Measurements from ENCODE around the gene HSPG2. TPM values are rescaled to one million over a fixed set of nuclear protein-coding genes. Genes with fewer than 3 reads are reported as not detected.
A peak's percentile ranks its signal among the peaks of the same experiment; 100 is the strongest.

HSPG2 gene
- total RNA-seq, 1 experiment from 2014 or later, result 35.1 TPM

DNA sequence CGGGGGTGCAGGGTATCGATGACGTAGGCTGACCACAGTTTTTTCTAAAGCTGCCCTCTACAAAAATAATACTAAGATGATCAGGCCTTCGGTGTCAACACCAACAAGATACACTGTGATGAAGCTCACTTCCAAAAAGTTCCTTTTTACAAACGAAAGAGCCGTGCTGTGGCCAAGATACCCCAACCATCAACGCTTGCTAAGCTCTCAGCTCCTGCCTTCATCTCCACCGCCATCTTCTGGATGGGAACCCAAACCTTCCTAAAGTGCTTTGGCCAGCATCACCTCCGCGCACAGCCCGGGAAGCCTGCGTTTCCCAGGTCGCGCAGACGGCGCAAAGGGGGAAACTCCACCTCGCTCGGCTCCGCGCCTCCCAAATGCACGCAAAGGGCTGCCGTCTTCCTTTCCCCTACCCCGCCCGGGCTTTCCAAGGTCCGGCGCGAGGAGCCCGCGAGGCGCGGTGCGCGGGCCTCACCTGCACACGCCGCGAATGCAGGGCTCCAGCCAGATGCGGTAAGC, 154.7 kb downstream of the HSPG2 start:
- Histone ChIP-seq H3K27me3 (ENCODE audit: low read length) (no peaks in the 10 kb centered on the region), H3K9ac (ENCODE audit: low read length) (peak overlapping the region; percentile 99), H3K27ac (ENCODE audit: low read length) (peak overlapping the region; percentile 99), H3K79me2 (ENCODE audit: low read length) (peaks cover 54% of the 10 kb centered on the region), H3K36me3 (ENCODE audit: low read depth, low read length) (peaks cover 3% of the 10 kb centered on the region; the same call in 1 of the 2 replicates), H4K20me1 (ENCODE audit: low read length) (peaks cover 23% of the 10 kb centered on the region), H2AFZ (ENCODE audit: low read length) (peak overlapping the region; percentile 98), H3K4me1 (ENCODE audit: insufficient read depth, low read length) (peaks cover 26% of the 10 kb centered on the region), H3K4me2 (ENCODE audit: low read length) (peak overlapping the region; percentile 100), H3F3A (ENCODE audit: low read length, unreplicated experiment) (no peaks in the 10 kb centered on the region), H3K9me2 (replicated peaks; ENCODE audit: low read length) (no peaks in the 10 kb centered on the region), H3K9me3 (ENCODE audit: low read length) (no peaks in the 10 kb centered on the region), H3K4me3 (ENCODE audit: low read length) (peak overlapping the region; percentile 86)
- DNase-seq (peak; percentile 47), ATAC-seq (peak; percentile 21)
- no peak for TF ChIP-seq EZH2phosphoT487 (IDR thresholded peaks at IDR 0.05; ENCODE audit: borderline replicate concordance, low read length)
- TF ChIP-seq, protein P1, sequence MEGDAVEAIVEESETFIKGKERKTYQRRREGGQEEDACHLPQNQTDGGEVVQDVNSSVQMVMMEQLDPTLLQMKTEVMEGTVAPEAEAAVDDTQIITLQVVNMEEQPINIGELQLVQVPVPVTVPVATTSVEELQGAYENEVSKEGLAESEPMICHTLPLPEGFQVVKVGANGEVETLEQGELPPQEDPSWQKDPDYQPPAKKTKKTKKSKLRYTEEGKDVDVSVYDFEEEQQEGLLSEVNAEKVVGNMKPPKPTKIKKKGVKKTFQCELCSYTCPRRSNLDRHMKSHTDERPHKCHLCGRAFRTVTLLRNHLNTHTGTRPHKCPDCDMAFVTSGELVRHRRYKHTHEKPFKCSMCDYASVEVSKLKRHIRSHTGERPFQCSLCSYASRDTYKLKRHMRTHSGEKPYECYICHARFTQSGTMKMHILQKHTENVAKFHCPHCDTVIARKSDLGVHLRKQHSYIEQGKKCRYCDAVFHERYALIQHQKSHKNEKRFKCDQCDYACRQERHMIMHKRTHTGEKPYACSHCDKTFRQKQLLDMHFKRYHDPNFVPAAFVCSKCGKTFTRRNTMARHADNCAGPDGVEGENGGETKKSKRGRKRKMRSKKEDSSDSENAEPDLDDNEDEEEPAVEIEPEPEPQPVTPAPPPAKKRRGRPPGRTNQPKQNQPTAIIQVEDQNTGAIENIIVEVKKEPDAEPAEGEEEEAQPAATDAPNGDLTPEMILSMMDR (conservative IDR thresholded peaks at IDR 0.05; ENCODE audit: low read depth, low read length), result peak; percentile 35; the same call in 1 of the 2 replicates
- ChIA-PET CTCF (interaction anchor here (0.5 kb wide), 2 partner anchors 31 to 38 kb away, joined by 4 read pairs; no protein-coding TSS in a partner anchor), POLR2A (ENCODE audit: unreplicated experiment) (interaction anchor here (0.5 to 0.6 kb wide), 2 partner anchors 12 to 190 kb away, joined by 9 to 15 read pairs; no protein-coding TSS in a partner anchor)
- intact Hi-C loops (cut with micrococcal nuclease), result loop anchor here (2.0 to 10.0 kb wide), 3 partner anchors 34 to 182 kb away; partner anchors contain the start of gene HSPG2
- BruUV-seq (replicated peaks), result no TSS peak

DNA sequence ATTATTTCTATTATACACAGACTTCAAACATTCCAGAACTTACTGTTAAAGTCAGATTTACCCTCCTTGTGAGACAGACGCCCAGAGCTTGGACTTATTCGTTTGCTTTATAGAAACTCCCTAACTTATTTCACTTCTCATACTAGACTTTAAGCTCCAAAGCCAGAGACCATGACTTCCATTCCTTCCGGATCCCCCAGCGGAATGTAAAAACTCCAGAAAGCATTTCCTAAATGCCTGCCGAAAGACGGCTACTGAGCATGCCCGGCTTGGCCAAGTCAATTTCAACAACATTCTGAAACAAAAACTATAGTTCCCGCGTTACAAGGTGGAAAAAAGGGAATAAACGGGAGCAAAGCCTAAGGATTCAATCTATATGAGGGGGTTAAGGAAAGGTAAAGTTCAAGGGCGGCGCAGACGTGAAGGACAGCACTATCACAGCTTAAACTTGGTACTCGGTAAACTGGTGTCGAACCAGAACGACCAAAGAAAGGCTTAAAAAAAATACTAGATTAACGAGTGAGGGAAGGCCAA, 155.2 kb downstream of the HSPG2 start:
- peak overlapping the region; percentile 99 for H3K27ac ChIP-seq (ENCODE audit: low read length)
- peak overlapping the region; percentile 100 for H3K4me2 ChIP-seq (ENCODE audit: low read length)
- H3K9ac ChIP-seq (ENCODE audit: low read length), result peak overlapping the region; percentile 99
- CTCF ChIA-PET, result interaction anchor here (0.5 kb wide), 2 partner anchors 31 to 37 kb away, joined by 4 read pairs; no protein-coding TSS in a partner anchor
- intact Hi-C loops (cut with micrococcal nuclease), result loop anchor here (2.0 to 10.0 kb wide), 3 partner anchors 35 to 183 kb away; partner anchors contain the start of gene HSPG2
- H3F3A ChIP-seq (ENCODE audit: low read length, unreplicated experiment), result no peaks in the 10 kb centered on the region
- TF ChIP-seq, protein P1 (conservative IDR thresholded peaks at IDR 0.05; ENCODE audit: low read depth, low read length), result no peak
- TF ChIP-seq EZH2phosphoT487 (IDR thresholded peaks at IDR 0.05; ENCODE audit: borderline replicate concordance, low read length) (no peak), EZH2 (IDR thresholded peaks at IDR 0.05; ENCODE audit: low read length, unreplicated experiment) (no peak)
- BruUV-seq (replicated peaks), result TSS peak; percentile 54
- peaks cover 26% of the 10 kb centered on the region for H3K4me1 ChIP-seq (ENCODE audit: insufficient read depth, low read length)
- peak overlapping the region; percentile 98 for H2AFZ ChIP-seq (ENCODE audit: low read length)
- peak overlapping the region; percentile 86 for H3K4me3 ChIP-seq (ENCODE audit: low read length)
- POLR2A ChIA-PET (ENCODE audit: unreplicated experiment), result interaction anchor here (0.5 to 0.6 kb wide), 2 partner anchors 11 to 191 kb away, joined by 9 to 15 read pairs; no protein-coding TSS in a partner anchor
- DNase-seq (peak; percentile 34), ATAC-seq (no peak)
- H3K79me2 ChIP-seq (ENCODE audit: low read length), result peaks cover 59% of the 10 kb centered on the region
- H3K36me3 ChIP-seq (ENCODE audit: low read depth, low read length), result 0 out of 2 replicates have a peak, but pooled peaks cover 3% of the 10 kb centered on the region
- H3K9me3 ChIP-seq (ENCODE audit: low read length), result no peaks in the 10 kb centered on the region
- no peaks in the 10 kb centered on the region for H3K9me2 ChIP-seq (replicated peaks; ENCODE audit: low read length)
- H3K27me3 ChIP-seq (ENCODE audit: low read length), result no peaks in the 10 kb centered on the region
- peaks cover 28% of the 10 kb centered on the region for H4K20me1 ChIP-seq (ENCODE audit: low read length)

Measured in PC-3 (cell line).